DMS53 (cell line): ENCODE measurements around the gene PBX2.

Experiments
- DNase-seq: peaks from one replicate; lab custom pipeline; 2025; lab: John Stamatoyannopoulos, UW

PBX2 gene

GRCh38 chr6:32170294-32170693 is 19.7 kb downstream of the PBX2 start:
- no peak for DNase-seq

DNA sequence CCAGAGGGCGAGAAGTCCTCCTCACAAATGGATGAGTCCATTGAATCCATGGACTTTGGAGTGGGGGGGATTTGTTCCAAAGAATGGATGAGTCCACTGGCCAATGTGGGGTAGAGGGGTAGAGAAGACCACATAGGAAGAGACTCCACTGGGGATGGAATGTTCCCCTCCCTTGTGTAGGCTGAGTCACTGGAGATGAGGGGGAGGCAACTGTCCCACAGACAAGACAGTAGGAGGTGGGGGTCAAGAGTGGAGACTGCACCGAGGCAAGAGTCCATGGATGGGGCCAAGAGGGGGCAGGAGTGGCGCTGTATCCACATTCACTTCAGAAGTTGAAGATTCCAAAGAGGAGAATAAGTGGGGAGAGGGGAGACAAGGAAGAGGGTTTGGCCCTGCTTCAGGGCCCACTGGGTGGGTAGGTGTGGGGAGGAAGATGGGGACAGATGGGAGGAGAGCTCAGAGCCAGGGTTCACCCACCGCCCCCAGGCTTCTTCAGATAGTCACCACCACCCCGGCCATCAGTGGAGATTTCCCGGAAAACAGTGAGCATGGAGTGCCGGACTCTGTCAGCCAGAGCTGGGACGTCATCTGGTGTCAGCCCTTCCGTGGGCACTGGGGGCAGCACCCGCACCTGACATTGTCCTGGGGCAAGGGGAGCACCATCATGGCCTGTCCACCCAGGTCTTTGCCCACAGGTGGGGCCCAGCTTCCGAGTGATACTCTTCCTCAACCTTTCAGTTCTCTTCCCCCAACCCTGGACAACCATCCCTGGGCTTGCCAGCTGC is 21.0 kb downstream of the PBX2 start:
- no peak for DNase-seq

GRCh38 chr6:32168350-32168749 is 21.7 kb downstream of the PBX2 start:
- DNase-seq: no peak

- DNase-seq: no peak
Measured at GRCh38 chr6:32167761-32168262, 22.2 kb downstream of the PBX2 start.

GRCh38 chr6:32167154-32167760 is 22.7 kb downstream of the PBX2 start:
- DNase-seq: peak; percentile 88

DNA sequence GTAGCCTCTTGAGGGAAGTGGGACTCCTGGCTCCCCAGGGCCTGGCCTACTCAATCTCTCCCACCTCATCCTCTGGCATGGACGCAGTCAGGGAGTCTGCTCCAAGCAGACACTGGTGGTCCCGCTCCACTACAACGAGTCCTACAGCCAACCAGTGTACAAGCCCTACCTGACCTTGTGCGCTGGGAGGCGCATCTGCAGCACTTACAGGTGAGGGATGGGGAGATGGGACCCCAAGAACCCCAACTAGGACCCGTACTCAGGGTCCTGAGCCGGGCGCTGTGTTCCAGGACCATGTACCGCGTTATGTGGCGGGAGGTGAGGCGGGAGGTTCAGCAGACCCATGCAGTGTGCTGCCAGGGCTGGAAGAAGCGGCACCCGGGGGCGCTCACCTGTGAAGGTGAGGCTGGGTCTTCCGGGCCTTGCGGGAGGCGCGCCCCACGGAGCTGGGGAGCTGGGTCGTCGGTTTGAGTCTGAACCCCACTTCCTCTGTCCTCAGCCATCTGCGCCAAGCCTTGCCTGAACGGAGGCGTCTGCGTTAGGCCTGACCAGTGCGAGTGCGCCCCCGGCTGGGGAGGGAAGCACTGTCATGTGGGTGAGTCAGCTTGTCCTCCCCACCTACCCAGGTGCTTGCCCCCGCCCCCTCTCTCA is 23.5 kb downstream of the PBX2 start:
- DNase-seq: peak; percentile 89

- DNase-seq: no peak
Measured at GRCh38 chr6:32164295-32164694, 25.7 kb downstream of the PBX2 start, which contains the start of gene EGFL8. TSS of gene EGFL8 (plus strand) at chr6:32164595. CDS start at chr6:32166166, 1,571 bp downstream.

GRCh38 chr6:32163559-32164258 is 26.3 kb downstream of the PBX2 start:
- DNase-seq: no peak

- DNase-seq: no peak
Measured at GRCh38 chr6:32158052-32158451, 31.9 kb downstream of the PBX2 start.

GRCh38 chr6:32156891-32157290 is 33.1 kb downstream of the PBX2 start:
- DNase-seq: no peak

GRCh38 chr6:32154514-32155161 is 35.4 kb downstream of the PBX2 start:
- peak; percentile 94 for DNase-seq

- DNase-seq: peak; percentile 90
Measured at GRCh38 chr6:32153564-32154513, 36.2 kb downstream of the PBX2 start, which contains the start of gene PPT2. TSS of gene PPT2 (plus strand) at chr6:32154141. CDS start at chr6:32154595, 454 bp downstream.

- peak; percentile 31 for DNase-seq
Measured at GRCh38 chr6:32152769-32153563, 37.0 kb downstream of the PBX2 start.

GRCh38 chr6:32151863-32152768 is 37.9 kb downstream of the PBX2 start, which contains the start of gene PRRT1:
TSS of gene PRRT1 (minus strand) at chr6:32151939. CDS start at chr6:32151827, 112 bp downstream.
- no peak for DNase-seq

GRCh38 chr6:32151181-32151862 is 38.7 kb downstream of the PBX2 start:
- DNase-seq: no peak

DNA sequence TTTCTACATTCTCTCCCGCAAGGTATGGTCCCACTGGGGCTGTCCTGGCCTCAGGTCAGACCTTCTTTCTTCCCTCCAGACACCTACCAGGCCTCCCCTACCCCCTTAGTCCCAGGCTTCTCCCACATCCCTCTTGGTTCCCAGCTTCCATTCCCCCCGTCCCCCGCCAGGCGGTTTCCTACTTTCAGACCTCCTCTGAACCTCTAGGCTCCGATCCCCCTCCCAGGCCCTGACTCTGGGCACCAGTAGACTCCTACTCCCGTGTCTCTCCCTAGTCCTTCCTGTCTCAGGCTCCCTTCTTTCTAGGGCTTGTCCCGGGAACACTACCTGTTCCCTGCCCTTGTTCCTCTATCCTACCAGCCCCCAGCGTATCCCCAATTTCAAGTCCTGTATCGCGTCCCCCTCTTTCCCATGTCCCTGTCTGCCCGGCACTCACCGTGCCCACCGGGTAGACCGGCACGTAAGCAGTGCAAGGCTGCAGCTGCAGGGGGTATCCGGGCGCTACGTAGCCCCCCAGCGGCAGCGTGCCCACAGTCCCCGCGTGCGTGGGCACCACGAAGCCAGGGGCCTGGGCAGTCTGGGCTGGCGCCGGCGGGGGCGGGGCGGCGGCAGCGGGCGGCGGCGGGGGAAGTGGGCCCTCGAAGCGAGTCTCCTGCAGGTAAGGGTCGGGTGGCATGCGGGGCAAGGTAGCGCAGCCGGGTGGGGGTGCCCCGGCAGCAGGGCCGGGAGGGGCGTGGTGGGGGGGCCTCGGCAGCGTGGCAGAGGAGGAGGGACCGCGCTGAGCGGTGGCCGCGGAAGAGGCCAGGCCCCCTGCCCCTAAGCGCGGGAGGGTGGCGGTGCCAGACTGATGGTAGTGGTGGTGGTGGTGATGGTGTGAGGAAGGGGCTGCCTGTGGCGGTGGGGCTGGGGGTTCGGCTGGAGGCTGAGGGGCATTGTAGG is 39.8 kb downstream of the PBX2 start:
- DNase-seq: no peak
